CD8-positive, alpha-beta memory T cell (primary cell): ENCODE measurements around the gene PBXIP1. TPM values are rescaled to one million over a fixed set of nuclear protein-coding genes. Genes with fewer than 3 reads are reported as not detected.

ENCODE experiments used
- CTCF ChIA-PET: fragments of 350-600 bp; sonication (Branson Sonifier 250); formaldehyde crosslinking; loops from one replicate; lab custom pipeline; 2021; ENCODE audit warnings: antibody characterized with exemption; lab: Charles Lee
- POLR2A ChIA-PET: fragments of 350-600 bp; sonication (Branson Sonifier 250); formaldehyde crosslinking; loops from one replicate; lab custom pipeline; 2021; ENCODE audit warnings: antibody characterized with exemption; lab: Charles Lee
- DNase-seq, 5 donors: peaks; one replicate each; pipeline versions ENCODE4 v3.0.0 to v3.0.0-alpha.2; 2020 to 2022; ENCODE audit warnings: mixed read lengths in 1 of 5
- H3K27ac ChIP-seq: one replicate; pipeline ENCODE4 v1.7.0; 2013; ENCODE audit warnings: low read depth, mild to moderate bottlenecking, low read length, moderate library complexity
- H3K27me3 ChIP-seq: 2 replicates; pipeline ENCODE4 v1.7.0; 2013; ENCODE audit warnings: low read length, mild to moderate bottlenecking; ENCODE audit not compliant: insufficient read depth, poor library complexity, severe bottlenecking
- H3K36me3 ChIP-seq: 2 replicates; pipeline ENCODE4 v1.7.0; 2013; ENCODE audit warnings: mild to moderate bottlenecking, low read length, moderate library complexity; ENCODE audit not compliant: insufficient read depth
- H3K4me1 ChIP-seq: 2 replicates; pipeline ENCODE4 v1.7.0; 2013; ENCODE audit warnings: mild to moderate bottlenecking, low read length, moderate library complexity; ENCODE audit not compliant: insufficient read depth
- H3K4me3 ChIP-seq: 2 replicates; pipeline ENCODE4 v1.7.0; 2013; ENCODE audit warnings: mild to moderate bottlenecking, low read length
- H3K9me3 ChIP-seq: 2 replicates; pipeline ENCODE4 v1.7.0; 2013; ENCODE audit warnings: mild to moderate bottlenecking, low read length
- H3K27ac Mint-ChIP-seq, 8 donors: one replicate each; pipeline ENCODE4 v1.8.0; 2020 to 2021; ENCODE audit warnings: mixed read lengths in 8 of 8, mild to moderate bottlenecking in 6 of 8, inconsistent platforms in 3 of 8, moderate library complexity in 3 of 8
- H3K27me3 Mint-ChIP-seq, 2 donors: one replicate each; pipeline ENCODE4 v1.8.0; 2020 to 2021; ENCODE audit warnings: mixed read lengths in 2 of 2, mild to moderate bottlenecking in 1 of 2, moderate library complexity in 1 of 2
- H3K36me3 Mint-ChIP-seq, 3 donors: one replicate each; pipeline ENCODE4 v1.8.0; 2020 to 2021; ENCODE audit warnings: mixed read lengths in 3 of 3, inconsistent platforms in 1 of 3, mild to moderate bottlenecking in 1 of 3
- H3K4me1 Mint-ChIP-seq, 3 donors: one replicate each; pipeline ENCODE4 v1.8.0; 2020 to 2021; ENCODE audit warnings: mixed read lengths in 3 of 3, inconsistent platforms in 1 of 3, mild to moderate bottlenecking in 1 of 3
- H3K4me3 Mint-ChIP-seq, 7 donors: one replicate each; pipeline ENCODE4 v1.8.0; 2020 to 2021; ENCODE audit warnings: mixed read lengths in 7 of 7, mild to moderate bottlenecking in 6 of 7, moderate library complexity in 4 of 7, inconsistent platforms in 2 of 7
- H3K9me3 Mint-ChIP-seq, 5 donors: one replicate each; pipeline ENCODE4 v1.8.0; 2020 to 2022; ENCODE audit warnings: mixed read lengths in 5 of 5, mild to moderate bottlenecking in 3 of 5, moderate library complexity in 2 of 5, inconsistent platforms in 1 of 5
- polyA plus RNA-seq: library from polyadenylated mRNA; unstranded; fragments of 300-500 nt; fragmentation: Illumina TruSeq; gene quantifications from one replicate; pipeline ENCODE4 v1.2.3, GENCODE V29; 2021
- total RNA-seq, 2 experiments: library from RNA; stranded (reverse); gene quantifications; one replicate each; pipeline ENCODE4 v1.2.3, GENCODE V29; 2021

Gene PBXIP1
- total RNA-seq: 10 to 100 TPM; 35.9 to 36.1 TPM
- polyA plus RNA-seq: 295 TPM

- peak within 1 kb of the TSS; percentile 95 to 99 (median 97) for H3K4me3 Mint-ChIP-seq
Observed at GRCh38 chr1:154955718-154956543, at the start of gene PBXIP1. Gene PBXIP1 (minus strand): TSS chr1:154956099. CDS start chr1:154953721, 2,378 bp downstream.

GRCh38 chr1:155005076-155006011 is 49.4 kb upstream of the PBXIP1 start:
- Histone ChIP-seq H3K36me3 (no peaks in the 10 kb centered on the region), H3K9me3 (no peaks in the 10 kb centered on the region), H3K27me3 (no peaks in the 10 kb centered on the region), H3K4me3 (peak overlapping the region; percentile 94), H3K27ac (peak overlapping the region; percentile 87), H3K4me1 (peaks cover 55% of the 10 kb centered on the region)
- peaks cover 47 to 69% (median 50%) of the 10 kb centered on the region in 3 donors for H3K4me1 Mint-ChIP-seq
- peak overlapping the region; percentile 65 to 97 (median 92) for H3K27ac Mint-ChIP-seq
- POLR2A ChIA-PET: interaction anchor here (0.6 to 3.3 kb wide), 2 partner anchors 10 to 12 kb away, joined by 4 to 7 read pairs; no protein-coding TSS in a partner anchor
- no peaks in the 10 kb centered on the region for H3K9me3 Mint-ChIP-seq
- peak in 2 of 5 donors; percentile 35 to 63 for DNase-seq
- CTCF ChIA-PET: interaction anchor here (1.0 to 13.6 kb wide), 4 partner anchors 9 to 80 kb away, joined by 3 to 207 read pairs (median 20); partner anchors contain the start of gene LENEP
- peak overlapping the region; percentile 47 to 88 (median 75) for H3K4me3 Mint-ChIP-seq
- H3K36me3 Mint-ChIP-seq: peaks cover 0 to 6% (median 0%) of the 10 kb centered on the region in 3 donors
- H3K27me3 Mint-ChIP-seq: no peaks in the 10 kb centered on the region

More at GRCh38 chr1:154955718-154956543, at the start of gene PBXIP1:
- Mint-ChIP-seq H3K4me1 (peaks cover 63 to 90% (median 77%) of the 10 kb centered on the region in 3 donors), H3K27ac (peak within 1 kb of the TSS; percentile 99 to 100 (median 100)), H3K27me3 (peaks cover 0 to 9% of the 10 kb centered on the region in 2 donors), H3K9me3 (no peaks in the 10 kb centered on the region), H3K36me3 (peaks cover 0 to 77% (median 5%) of the 10 kb centered on the region in 3 donors)
- POLR2A ChIA-PET: interaction anchor here (0.6 to 3.8 kb wide), 13 partner anchors 16 to 620 kb away, joined by 3 to 45 read pairs (median 7); partner anchors contain the start of genes FLAD1, KRTCAP2 and PMVK
- Histone ChIP-seq H3K4me1 (peaks cover 66% of the 10 kb centered on the region), H3K27me3 (no peaks in the 10 kb centered on the region), H3K4me3 (peak within 1 kb of the TSS; percentile 85), H3K27ac (peak within 1 kb of the TSS; percentile 100), H3K9me3 (no peaks in the 10 kb centered on the region), H3K36me3 (peaks cover 9% of the 10 kb centered on the region)
- peak; percentile 67 to 94 (median 89) for DNase-seq
- CTCF ChIA-PET: interaction anchor here (0.5 to 5.9 kb wide), 18 partner anchors 11 to 533 kb away, joined by 3 to 65 read pairs (median 6); partner anchors contain the start of genes CKS1B, KRTCAP2, PMVK and SHC1

GRCh38 chr1:155004352-155005075 is 48.6 kb upstream of the PBXIP1 start:
- peaks cover 47% of the 10 kb centered on the region for H3K4me1 ChIP-seq
- POLR2A ChIA-PET: interaction anchor here (0.6 to 3.3 kb wide), 3 partner anchors 11 to 44 kb away, joined by 4 to 7 read pairs (median 5); no protein-coding TSS in a partner anchor
- Mint-ChIP-seq H3K9me3 (no peaks in the 10 kb centered on the region), H3K4me1 (peaks cover 45 to 69% (median 49%) of the 10 kb centered on the region in 3 donors), H3K27ac (peak overlapping the region; percentile 87 to 97 (median 92)), H3K36me3 (peaks cover 0 to 6% (median 0%) of the 10 kb centered on the region in 3 donors), H3K27me3 (no peaks in the 10 kb centered on the region), H3K4me3 (peak overlapping the region; percentile 82 to 95 (median 87))
- no peak for DNase-seq
- H3K4me3 ChIP-seq: peak overlapping the region; percentile 94
- H3K9me3 ChIP-seq: no peaks in the 10 kb centered on the region
- H3K27me3 ChIP-seq: no peaks in the 10 kb centered on the region
- peak overlapping the region; percentile 87 for H3K27ac ChIP-seq
- H3K36me3 ChIP-seq: no peaks in the 10 kb centered on the region
- CTCF ChIA-PET: interaction anchor here (1.0 to 13.6 kb wide), 2 partner anchors 10 kb away, joined by 3 to 207 read pairs; partner anchors contain the start of gene LENEP

GRCh38 chr1:155003766-155004351 is 48.0 kb upstream of the PBXIP1 start:
- POLR2A ChIA-PET: interaction anchor here (0.6 to 3.3 kb wide), 2 partner anchors 13 to 43 kb away, joined by 5 to 7 read pairs; no protein-coding TSS in a partner anchor
- no peaks in the 10 kb centered on the region for H3K9me3 ChIP-seq
- H3K27me3 Mint-ChIP-seq: no peaks in the 10 kb centered on the region
- CTCF ChIA-PET: interaction anchor here (1.0 to 13.6 kb wide), 2 partner anchors 10 to 11 kb away, joined by 3 to 207 read pairs; partner anchors contain the start of gene LENEP
- H3K27ac ChIP-seq: peak overlapping the region; percentile 87
- H3K4me1 ChIP-seq: peaks cover 49% of the 10 kb centered on the region
- H3K4me3 ChIP-seq: peak overlapping the region; percentile 94
- no peaks in the 10 kb centered on the region for H3K9me3 Mint-ChIP-seq
- no peaks in the 10 kb centered on the region for H3K27me3 ChIP-seq
- peak overlapping the region; percentile 93 to 96 (median 95) for H3K4me3 Mint-ChIP-seq
- peak in 1 of 5 donors; percentile 22 for DNase-seq
- peaks cover 0 to 6% (median 0%) of the 10 kb centered on the region in 3 donors for H3K36me3 Mint-ChIP-seq
- peak overlapping the region; percentile 89 to 98 (median 92) for H3K27ac Mint-ChIP-seq
- H3K4me1 Mint-ChIP-seq: peaks cover 45 to 67% (median 50%) of the 10 kb centered on the region in 3 donors
- no peaks in the 10 kb centered on the region for H3K36me3 ChIP-seq

- peak overlapping the region; percentile 87 for H3K27ac ChIP-seq
- Mint-ChIP-seq H3K27me3 (no peaks in the 10 kb centered on the region), H3K36me3 (peaks cover 0 to 6% (median 0%) of the 10 kb centered on the region in 3 donors), H3K27ac (peak overlapping the region; percentile 83 to 98 (median 91)), H3K4me1 (peaks cover 47 to 66% (median 52%) of the 10 kb centered on the region in 3 donors), H3K4me3 (peak overlapping the region; percentile 93 to 96 (median 95)), H3K9me3 (no peaks in the 10 kb centered on the region)
- no peaks in the 10 kb centered on the region for H3K36me3 ChIP-seq
- ChIA-PET POLR2A (interaction anchor here (3.3 kb wide), 1 partner anchor 14 kb away, joined by 7 read pairs; no protein-coding TSS in a partner anchor), CTCF (interaction anchor here (13.6 kb wide), 1 partner anchor 11 kb away, joined by 207 read pairs; no protein-coding TSS in a partner anchor)
- peak overlapping the region; percentile 94 for H3K4me3 ChIP-seq
- H3K9me3 ChIP-seq: no peaks in the 10 kb centered on the region
- DNase-seq: peak in 1 of 5 donors; percentile 27
- H3K27me3 ChIP-seq: no peaks in the 10 kb centered on the region
- H3K4me1 ChIP-seq: peaks cover 49% of the 10 kb centered on the region
Observed at GRCh38 chr1:155003227-155003765, 47.4 kb upstream of the PBXIP1 start.

GRCh38 chr1:155002464-155003226 is 46.7 kb upstream of the PBXIP1 start, which contains the start of gene ZBTB7B:
Gene ZBTB7B (plus strand): TSS chr1:155002802. CDS start chr1:155014661, 11,859 bp downstream.
- H3K27ac Mint-ChIP-seq: peak within 1 kb of the TSS; percentile 91 to 98 (median 94)
- H3K36me3 ChIP-seq: no peaks in the 10 kb centered on the region
- POLR2A ChIA-PET: interaction anchor here (0.6 to 3.3 kb wide), 4 partner anchors 13 to 1276 kb away, joined by 3 to 16 read pairs (median 6); partner anchors contain the start of gene FLAD1
- H3K9me3 ChIP-seq: no peaks in the 10 kb centered on the region
- no peaks in the 10 kb centered on the region for H3K27me3 Mint-ChIP-seq
- no peaks in the 10 kb centered on the region for H3K9me3 Mint-ChIP-seq
- peaks cover 47 to 65% (median 52%) of the 10 kb centered on the region in 3 donors for H3K4me1 Mint-ChIP-seq
- peak within 1 kb of the TSS; percentile 90 for H3K27ac ChIP-seq
- peaks cover 49% of the 10 kb centered on the region for H3K4me1 ChIP-seq
- H3K4me3 ChIP-seq: peak within 1 kb of the TSS; percentile 95
- CTCF ChIA-PET: interaction anchor here (1.2 to 13.6 kb wide), 3 partner anchors 12 to 59 kb away, joined by 3 to 207 read pairs (median 74); partner anchors contain the start of gene FLAD1
- peak within 1 kb of the TSS; percentile 93 to 97 (median 95) for H3K4me3 Mint-ChIP-seq
- no peaks in the 10 kb centered on the region for H3K27me3 ChIP-seq
- DNase-seq: peak in 1 of 5 donors; percentile 56
- peaks cover 0 to 6% (median 0%) of the 10 kb centered on the region in 3 donors for H3K36me3 Mint-ChIP-seq
